ENCODE data around the gene FGD5. TPM values are rescaled to one million over a fixed set of nuclear protein-coding genes. Genes with fewer than 3 reads are reported as not detected.

FGD5 gene
- total and polyA plus RNA-seq, 9 of the 15 experiments (the other 6 are each of a cell fraction or from before 2014, with no cell fraction given) = 0.18 TPM; not detected in 8

GRCh38 chr3:14780927-14781507 is 37.7 kb upstream of the FGD5 start:
- H3K4me2 ChIP-seq (ENCODE audit: insufficient read depth, low read length) = no peak overlapping the region
- peaks cover 13 to 31% of the 10 kb centered on the region in 2 experiments for H3K27me3 ChIP-seq (ENCODE audit: control insufficient read depth in 2 of 2, insufficient read depth in 2 of 2, low read length in 2 of 2)
- DNase-seq (ENCODE audit: extremely low read depth in 1 of 4, low spot score in 3 of 4) (peak; percentile 43 to 77 (median 60)), FAIRE-seq (peak; percentile 92), ATAC-seq (peak; percentile 100)
- H3K4me3 ChIP-seq = no peak overlapping the region
- POLR2A ChIA-PET = interaction anchor here (0.8 to 2.0 kb wide), 9 partner anchors 12 to 166 kb away, joined by 3 to 8 read pairs (median 3); no protein-coding TSS in a partner anchor
- intact Hi-C loops (cut with micrococcal nuclease) (loop anchor here (1.0 to 5.0 kb wide), 4 partner anchors 108 to 884 kb away; no protein-coding TSS in a partner anchor), in situ Hi-C loops (cut with MboI) (no loop called here)
- no peaks in the 10 kb centered on the region for H3K9me1 ChIP-seq (ENCODE audit: control insufficient read depth, insufficient read depth, low read length)
- H3K36me3 ChIP-seq (ENCODE audit: control insufficient read depth, insufficient read depth, low read length) = no peaks in the 10 kb centered on the region
- no peaks in the 10 kb centered on the region for H3K4me1 ChIP-seq (replicated peaks in 1 of 2; ENCODE audit: control insufficient read depth in 2 of 2, insufficient read depth in 2 of 2, low read length in 2 of 2)
- under 1% methylated on average over 12 of the region's 12 CpGs for WGBS (ENCODE audit: insufficient coverage, low coverage, missing lambda C conversion rate)
- no peak overlapping the region for H2AFZ ChIP-seq (ENCODE audit: low read depth, low read length)
- no peaks in the 10 kb centered on the region for H4K20me1 ChIP-seq (replicated peaks; ENCODE audit: control insufficient read depth, insufficient read depth, low read length)
- H3K9me3 ChIP-seq (replicated peaks; ENCODE audit: control insufficient read depth, insufficient read depth, low read depth, low read length) = no peaks in the 10 kb centered on the region; the same call in 1 of the 2 replicates
- no peak overlapping the region for H3K9ac ChIP-seq (ENCODE audit: insufficient read depth in 1 of 2, low read depth in 2 of 2, low read length in 2 of 2)
- no TSS peak for BruUV-seq (replicated peaks)
- H3K79me2 ChIP-seq (ENCODE audit: control insufficient read depth, insufficient read depth, low read length) = no peaks in the 10 kb centered on the region
- no peak overlapping the region for H3K27ac ChIP-seq (ENCODE audit: extremely low read depth, low read depth, low read length)
- CTCF ChIA-PET (ENCODE audit: low intra/inter-chr PET ratio) = interaction anchor here (0.7 to 1.1 kb wide), 4 partner anchors 106 to 147 kb away, joined by 3 to 6 read pairs (median 5); no protein-coding TSS in a partner anchor
- TF ChIP-seq TCF7L2 (IDR thresholded peaks at IDR 0.05; ENCODE audit: low read depth, low read length) = no peak
- TF ChIP-seq TRIM25 (IDR thresholded peaks at IDR 0.05; ENCODE audit: borderline replicate concordance) = no peak
- TF ChIP-seq STAG1 (CRISPR knock-in tag; IDR thresholded peaks at IDR 0.05; ENCODE audit: borderline replicate concordance) = peak; percentile 55; the same call in 1 of the 2 replicates
- peak; percentile 75 for TF ChIP-seq REST (IDR thresholded peaks at IDR 0.05; ENCODE audit: borderline replicate concordance)
- no peak for TF ChIP-seq REST (CRISPR knock-in tag; IDR thresholded peaks at IDR 0.05; ENCODE audit: low read depth)
- 0 out of 2 replicates have a peak, but pooled peaks have one; percentile 35 for TF ChIP-seq TEAD4 (IDR thresholded peaks at IDR 0.05; ENCODE audit: low read length)
- TF ChIP-seq TEAD4 (CRISPR knock-in tag; IDR thresholded peaks at IDR 0.05; ENCODE audit: borderline replicate concordance) = no peak
- TF ChIP-seq TEAD1 (CRISPR knock-in tag; IDR thresholded peaks at IDR 0.05) = 0 out of 4 replicates have a peak, but pooled peaks of 1 of the 2 experiments have one; percentile 11
- TF ChIP-seq ZNF583 (CRISPR knock-in tag; IDR thresholded peaks at IDR 0.05) = 0 out of 2 replicates have a peak, but pooled peaks have one; percentile 24
- no peak for TF ChIP-seq SIX5 (IDR thresholded peaks at IDR 0.05; ENCODE audit: borderline replicate concordance in 1 of 2, insufficient read depth in 1 of 2, low read depth in 1 of 2, low read length in 2 of 2)
- TF ChIP-seq ZNF263 (CRISPR knock-in tag; IDR thresholded peaks at IDR 0.05; ENCODE audit: borderline replicate concordance) = peak; percentile 40; the same call in 1 of the 2 replicates
- peak; percentile 73 for TF ChIP-seq SMC3 (conservative IDR thresholded peaks at IDR 0.05; ENCODE audit: insufficient read depth, low read depth, low read length)

All from K562 (cell line).